DMS114 treated with DMSO at 0.1 percent for 48 hours (cell line): ENCODE data around the gene ITPRID1.
"Not testable (repeated sequence)": the region's sequence is repeated elsewhere in the genome, so short reads cannot be mapped to it uniquely, and the experiment has no call there.

Experiments
- DNase-seq: peaks from one replicate; lab custom pipeline; 2025; ENCODE audit not compliant: unreplicated experiment; lab: John Stamatoyannopoulos, UW

The ITPRID1 gene

GRCh38 chr7:31513790-31514189 is at the start of gene ITPRID1:
TSS of gene ITPRID1 (plus strand) at chr7:31514090. CDS start at chr7:31553025, 38,935 bp downstream.
- no peak for DNase-seq

- DNase-seq, result no peak
Measured at GRCh38 chr7:31464601-31465000, 49.3 kb upstream of the ITPRID1 start.

GRCh38 chr7:31465285-31465684 is 48.6 kb upstream of the ITPRID1 start:
- no peak for DNase-seq

GRCh38 chr7:31466036-31466435 is 47.9 kb upstream of the ITPRID1 start:
- DNase-seq, result no peak

- DNase-seq, result not testable (repeated sequence)
Measured at GRCh38 chr7:31470883-31471282, 43.0 kb upstream of the ITPRID1 start.

GRCh38 chr7:31475368-31475767 is 38.5 kb upstream of the ITPRID1 start:
- no peak for DNase-seq

- no peak for DNase-seq
Measured at GRCh38 chr7:31476073-31476745, 37.7 kb upstream of the ITPRID1 start.

- DNase-seq, result no peak
Measured at GRCh38 chr7:31476941-31477677, 36.8 kb upstream of the ITPRID1 start.

- no peak for DNase-seq
Measured at GRCh38 chr7:31478018-31478417, 35.9 kb upstream of the ITPRID1 start.

- no peak for DNase-seq
Measured at GRCh38 chr7:31478721-31479120, 35.2 kb upstream of the ITPRID1 start.

- DNase-seq, result no peak
Measured at GRCh38 chr7:31487071-31487470, 26.8 kb upstream of the ITPRID1 start.

- DNase-seq, result no peak
Measured at GRCh38 chr7:31487476-31487875, 26.4 kb upstream of the ITPRID1 start.

- DNase-seq, result peak; percentile 12
Measured at GRCh38 chr7:31488562-31489203, 25.2 kb upstream of the ITPRID1 start.

- no peak for DNase-seq
Measured at GRCh38 chr7:31490796-31491314, 23.0 kb upstream of the ITPRID1 start.

- DNase-seq, result no peak
Measured at GRCh38 chr7:31492086-31492485, 21.8 kb upstream of the ITPRID1 start.

- DNase-seq, result no peak
Measured at GRCh38 chr7:31493714-31494181, 20.1 kb upstream of the ITPRID1 start.

- no peak for DNase-seq
Measured at GRCh38 chr7:31494421-31494820, 19.5 kb upstream of the ITPRID1 start.

GRCh38 chr7:31495653-31496052 is 18.2 kb upstream of the ITPRID1 start:
- no peak for DNase-seq

- no peak for DNase-seq
Measured at GRCh38 chr7:31497516-31497915, 16.4 kb upstream of the ITPRID1 start.

- no peak for DNase-seq
Measured at GRCh38 chr7:31500656-31501055, 13.2 kb upstream of the ITPRID1 start.

GRCh38 chr7:31508823-31509222 is 5.1 kb upstream of the ITPRID1 start:
- no peak for DNase-seq

GRCh38 chr7:31512166-31512565 is 1.7 kb upstream of the ITPRID1 start:
- no peak for DNase-seq
